Stomach (tissue), 4 donors: ENCODE results near the gene ZNF155.

Experiments
- EP300 ChIP-seq: sonication (generic); formaldehyde crosslinking; IDR thresholded peaks from one replicate; pipeline ENCODE4 v1.6.1; 2017; ENCODE audit warnings: antibody characterized with exemption
- POLR2A ChIP-seq, 4 donors: fragments of 450-650 bp; IDR thresholded peaks; one replicate each; pipeline ENCODE4 v1.6.1; 2016; ENCODE audit warnings: antibody characterized with exemption in 4 of 4, control low read depth in 2 of 4, mild to moderate bottlenecking in 1 of 4, moderate library complexity in 1 of 4
- TF ChIP-seq, protein P1 (sequence below), 7 experiments: fragments of 450-650 bp in 4 of 7; fragments of 200-600 bp in 3 of 7; sonication (generic) in 3 of 7; IDR thresholded peaks; one replicate each; pipeline ENCODE4 v1.5.1; 2016 to 2019; ENCODE audit warnings: antibody characterized with exemption in 7 of 7, control low read depth in 2 of 7, mild to moderate bottlenecking in 1 of 7

DNA sequence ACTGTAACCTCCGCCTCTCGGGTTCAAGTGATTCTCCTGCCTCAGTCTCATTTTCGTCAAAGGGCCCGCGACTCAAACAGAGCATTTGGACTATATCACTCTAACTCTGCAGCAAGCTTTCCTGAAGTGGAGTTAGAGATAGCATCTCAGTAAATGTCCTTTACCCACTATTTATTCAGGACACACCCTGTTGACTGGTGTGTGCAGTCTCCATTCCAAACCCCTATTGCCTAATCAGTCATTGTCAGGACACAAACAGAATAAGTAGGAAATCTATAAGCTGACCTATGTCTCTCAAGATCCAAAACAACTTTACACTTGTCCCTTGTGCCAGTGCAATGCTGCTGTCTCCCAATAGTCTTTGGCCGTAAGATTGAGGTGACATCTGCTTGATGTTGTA lies 42.6 kb downstream of the ZNF155 start:
- TF ChIP-seq POLR2A (IDR thresholded peaks at IDR 0.05) = no peak
- TF ChIP-seq, protein P1, sequence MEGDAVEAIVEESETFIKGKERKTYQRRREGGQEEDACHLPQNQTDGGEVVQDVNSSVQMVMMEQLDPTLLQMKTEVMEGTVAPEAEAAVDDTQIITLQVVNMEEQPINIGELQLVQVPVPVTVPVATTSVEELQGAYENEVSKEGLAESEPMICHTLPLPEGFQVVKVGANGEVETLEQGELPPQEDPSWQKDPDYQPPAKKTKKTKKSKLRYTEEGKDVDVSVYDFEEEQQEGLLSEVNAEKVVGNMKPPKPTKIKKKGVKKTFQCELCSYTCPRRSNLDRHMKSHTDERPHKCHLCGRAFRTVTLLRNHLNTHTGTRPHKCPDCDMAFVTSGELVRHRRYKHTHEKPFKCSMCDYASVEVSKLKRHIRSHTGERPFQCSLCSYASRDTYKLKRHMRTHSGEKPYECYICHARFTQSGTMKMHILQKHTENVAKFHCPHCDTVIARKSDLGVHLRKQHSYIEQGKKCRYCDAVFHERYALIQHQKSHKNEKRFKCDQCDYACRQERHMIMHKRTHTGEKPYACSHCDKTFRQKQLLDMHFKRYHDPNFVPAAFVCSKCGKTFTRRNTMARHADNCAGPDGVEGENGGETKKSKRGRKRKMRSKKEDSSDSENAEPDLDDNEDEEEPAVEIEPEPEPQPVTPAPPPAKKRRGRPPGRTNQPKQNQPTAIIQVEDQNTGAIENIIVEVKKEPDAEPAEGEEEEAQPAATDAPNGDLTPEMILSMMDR (IDR thresholded peaks at IDR 0.05) = no peak
- no peak for TF ChIP-seq EP300
